ENCODE measurements around the gene ACTA2.
A peak's percentile ranks its signal among the peaks of the same experiment; 100 is the strongest.

ACTA2 gene

GRCh38 chr10:88952647-88953111, at the start of gene ACTA2:
ACTA2 (minus strand) TSS chr10:88952773; CDS start chr10:88948930, 3,843 bp downstream.
- peak; percentile 63 for ATAC-seq
- TF ChIP-seq OSR1 (CRISPR knock-in tag; IDR thresholded peaks at IDR 0.05) (no peak), ZFP30 (CRISPR knock-in tag; IDR thresholded peaks at IDR 0.05) (no peak), ZNF8 (CRISPR knock-in tag; IDR thresholded peaks at IDR 0.05) (no peak), CREB5 (CRISPR knock-in tag; IDR thresholded peaks at IDR 0.05; ENCODE audit: low read depth) (no peak), TSHZ2 (CRISPR knock-in tag; IDR thresholded peaks at IDR 0.05) (no peak), TOX (CRISPR knock-in tag; IDR thresholded peaks at IDR 0.05; ENCODE audit: borderline replicate concordance) (no peak), ARNTL (CRISPR knock-in tag; IDR thresholded peaks at IDR 0.05; ENCODE audit: borderline replicate concordance, low read depth) (no peak), ZNF70 (CRISPR knock-in tag; IDR thresholded peaks at IDR 0.05) (no peak), RARB (CRISPR knock-in tag; IDR thresholded peaks at IDR 0.05) (no peak), CSDC2 (CRISPR knock-in tag; IDR thresholded peaks at IDR 0.05) (no peak), BACH2 (CRISPR knock-in tag; IDR thresholded peaks at IDR 0.05; ENCODE audit: borderline replicate concordance) (no peak), ESRRG (CRISPR knock-in tag; IDR thresholded peaks at IDR 0.05) (no peak), CSRNP3 (CRISPR knock-in tag; IDR thresholded peaks at IDR 0.05) (no peak), PPARA (CRISPR knock-in tag; IDR thresholded peaks at IDR 0.05; ENCODE audit: borderline replicate concordance) (no peak)
- TF ChIP-seq, protein P1, sequence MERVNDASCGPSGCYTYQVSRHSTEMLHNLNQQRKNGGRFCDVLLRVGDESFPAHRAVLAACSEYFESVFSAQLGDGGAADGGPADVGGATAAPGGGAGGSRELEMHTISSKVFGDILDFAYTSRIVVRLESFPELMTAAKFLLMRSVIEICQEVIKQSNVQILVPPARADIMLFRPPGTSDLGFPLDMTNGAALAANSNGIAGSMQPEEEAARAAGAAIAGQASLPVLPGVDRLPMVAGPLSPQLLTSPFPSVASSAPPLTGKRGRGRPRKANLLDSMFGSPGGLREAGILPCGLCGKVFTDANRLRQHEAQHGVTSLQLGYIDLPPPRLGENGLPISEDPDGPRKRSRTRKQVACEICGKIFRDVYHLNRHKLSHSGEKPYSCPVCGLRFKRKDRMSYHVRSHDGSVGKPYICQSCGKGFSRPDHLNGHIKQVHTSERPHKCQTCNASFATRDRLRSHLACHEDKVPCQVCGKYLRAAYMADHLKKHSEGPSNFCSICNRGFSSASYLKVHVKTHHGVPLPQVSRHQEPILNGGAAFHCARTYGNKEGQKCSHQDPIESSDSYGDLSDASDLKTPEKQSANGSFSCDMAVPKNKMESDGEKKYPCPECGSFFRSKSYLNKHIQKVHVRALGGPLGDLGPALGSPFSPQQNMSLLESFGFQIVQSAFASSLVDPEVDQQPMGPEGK (CRISPR knock-in tag; IDR thresholded peaks at IDR 0.05; ENCODE audit: borderline replicate concordance) = no peak
- TF ChIP-seq, protein P2, sequence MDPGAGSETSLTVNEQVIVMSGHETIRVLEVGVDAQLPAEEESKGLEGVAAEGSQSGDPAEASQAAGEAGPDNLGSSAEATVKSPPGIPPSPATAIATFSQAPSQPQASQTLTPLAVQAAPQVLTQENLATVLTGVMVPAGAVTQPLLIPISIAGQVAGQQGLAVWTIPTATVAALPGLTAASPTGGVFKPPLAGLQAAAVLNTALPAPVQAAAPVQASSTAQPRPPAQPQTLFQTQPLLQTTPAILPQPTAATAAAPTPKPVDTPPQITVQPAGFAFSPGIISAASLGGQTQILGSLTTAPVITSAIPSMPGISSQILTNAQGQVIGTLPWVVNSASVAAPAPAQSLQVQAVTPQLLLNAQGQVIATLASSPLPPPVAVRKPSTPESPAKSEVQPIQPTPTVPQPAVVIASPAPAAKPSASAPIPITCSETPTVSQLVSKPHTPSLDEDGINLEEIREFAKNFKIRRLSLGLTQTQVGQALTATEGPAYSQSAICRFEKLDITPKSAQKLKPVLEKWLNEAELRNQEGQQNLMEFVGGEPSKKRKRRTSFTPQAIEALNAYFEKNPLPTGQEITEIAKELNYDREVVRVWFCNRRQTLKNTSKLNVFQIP (CRISPR knock-in tag; IDR thresholded peaks at IDR 0.05; ENCODE audit: borderline replicate concordance, low read depth) = no peak

- ATAC-seq = peak; percentile 50
- TF ChIP-seq CREB5 (CRISPR knock-in tag; IDR thresholded peaks at IDR 0.05; ENCODE audit: low read depth) (no peak), ZNF70 (CRISPR knock-in tag; IDR thresholded peaks at IDR 0.05) (no peak), TCF4 (CRISPR knock-in tag; IDR thresholded peaks at IDR 0.05; ENCODE audit: borderline replicate concordance) (no peak), RARB (CRISPR knock-in tag; IDR thresholded peaks at IDR 0.05) (no peak), ISL1 (CRISPR knock-in tag; IDR thresholded peaks at IDR 0.05) (no peak), ZC3H10 (CRISPR knock-in tag; IDR thresholded peaks at IDR 0.05) (no peak)
- TF ChIP-seq, protein P2 (CRISPR knock-in tag; IDR thresholded peaks at IDR 0.05; ENCODE audit: borderline replicate concordance, low read depth) = no peak
These were observed 49.1 kb upstream of the ACTA2 start for GRCh38 chr10:89001729-89002072.

All from SK-N-SH treated with all-trans-retinoic acid at 6 μM for 48 hours (cell line).